ENCODE results near the gene RNF182. TPM values are rescaled to one million over a fixed set of nuclear protein-coding genes. Genes with fewer than 3 reads are reported as not detected.

RNF182 gene
- total RNA-seq, 1 donor: 3.3 TPM

DNA sequence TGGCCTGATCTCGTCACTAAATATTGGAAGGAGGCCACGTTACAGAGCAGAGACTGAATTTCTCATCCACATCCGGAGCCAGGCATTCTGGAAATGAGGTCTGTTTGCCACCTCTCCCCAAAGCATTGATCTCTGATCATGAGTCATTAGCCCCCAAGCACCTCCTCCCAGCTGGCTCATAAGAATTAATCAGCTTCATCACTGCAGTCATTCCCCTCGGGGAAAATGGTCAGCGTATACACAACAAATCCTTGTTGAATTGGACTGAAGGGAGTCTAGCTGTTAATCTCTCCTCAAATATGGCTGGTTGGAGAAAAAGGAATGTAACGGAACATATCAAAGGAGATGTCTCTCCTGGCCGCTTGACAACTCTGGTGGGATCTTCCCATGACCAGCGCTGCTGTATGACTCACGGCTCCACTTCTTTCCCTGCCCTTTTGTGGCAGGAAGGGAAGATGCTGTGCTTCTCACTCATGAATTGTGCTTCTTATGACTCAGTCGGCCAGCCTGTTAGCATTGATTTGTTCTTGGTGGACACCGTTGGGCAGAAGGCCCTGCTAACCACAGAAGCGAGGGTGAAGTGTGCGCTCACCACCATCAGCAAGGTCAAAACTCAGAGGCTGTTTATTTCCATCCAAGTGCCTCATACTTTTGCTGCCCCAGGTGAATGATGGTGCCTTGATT lies 76.7 kb downstream of the RNF182 start:
- H2AFZ ChIP-seq (ENCODE audit: low read length): peak overlapping the region; percentile 38
- H3K27ac ChIP-seq (ENCODE audit: low read depth, low read length): peak overlapping the region; percentile 83
- no peaks in the 10 kb centered on the region for H4K20me1 ChIP-seq (ENCODE audit: insufficient read depth, low read length)
- no peaks in the 10 kb centered on the region for H3K36me3 ChIP-seq (ENCODE audit: insufficient read depth, low read length)
- no peaks in the 10 kb centered on the region for H3K79me2 ChIP-seq (ENCODE audit: insufficient read depth, low read length)
- peaks cover 2% of the 10 kb centered on the region for H3K27me3 ChIP-seq (ENCODE audit: insufficient read depth, low read length)
- TF ChIP-seq, protein P1, sequence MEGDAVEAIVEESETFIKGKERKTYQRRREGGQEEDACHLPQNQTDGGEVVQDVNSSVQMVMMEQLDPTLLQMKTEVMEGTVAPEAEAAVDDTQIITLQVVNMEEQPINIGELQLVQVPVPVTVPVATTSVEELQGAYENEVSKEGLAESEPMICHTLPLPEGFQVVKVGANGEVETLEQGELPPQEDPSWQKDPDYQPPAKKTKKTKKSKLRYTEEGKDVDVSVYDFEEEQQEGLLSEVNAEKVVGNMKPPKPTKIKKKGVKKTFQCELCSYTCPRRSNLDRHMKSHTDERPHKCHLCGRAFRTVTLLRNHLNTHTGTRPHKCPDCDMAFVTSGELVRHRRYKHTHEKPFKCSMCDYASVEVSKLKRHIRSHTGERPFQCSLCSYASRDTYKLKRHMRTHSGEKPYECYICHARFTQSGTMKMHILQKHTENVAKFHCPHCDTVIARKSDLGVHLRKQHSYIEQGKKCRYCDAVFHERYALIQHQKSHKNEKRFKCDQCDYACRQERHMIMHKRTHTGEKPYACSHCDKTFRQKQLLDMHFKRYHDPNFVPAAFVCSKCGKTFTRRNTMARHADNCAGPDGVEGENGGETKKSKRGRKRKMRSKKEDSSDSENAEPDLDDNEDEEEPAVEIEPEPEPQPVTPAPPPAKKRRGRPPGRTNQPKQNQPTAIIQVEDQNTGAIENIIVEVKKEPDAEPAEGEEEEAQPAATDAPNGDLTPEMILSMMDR (IDR thresholded peaks at IDR 0.05; ENCODE audit: extremely low read depth, low read depth, low read length): no peak
- H3K4me3 ChIP-seq (ENCODE audit: insufficient read depth, low read length): peak overlapping the region; percentile 51
- no peaks in the 10 kb centered on the region for H3K9me3 ChIP-seq (ENCODE audit: low read depth, low read length)
- peak; percentile 99 for DNase-seq (ENCODE audit: insufficient read length, low spot score, missing footprints)
- H3K4me2 ChIP-seq (ENCODE audit: insufficient read depth, low read length): peak overlapping the region; percentile 74
- H3K4me1 ChIP-seq (ENCODE audit: insufficient read depth, low read length): peaks cover 17% of the 10 kb centered on the region

DNA sequence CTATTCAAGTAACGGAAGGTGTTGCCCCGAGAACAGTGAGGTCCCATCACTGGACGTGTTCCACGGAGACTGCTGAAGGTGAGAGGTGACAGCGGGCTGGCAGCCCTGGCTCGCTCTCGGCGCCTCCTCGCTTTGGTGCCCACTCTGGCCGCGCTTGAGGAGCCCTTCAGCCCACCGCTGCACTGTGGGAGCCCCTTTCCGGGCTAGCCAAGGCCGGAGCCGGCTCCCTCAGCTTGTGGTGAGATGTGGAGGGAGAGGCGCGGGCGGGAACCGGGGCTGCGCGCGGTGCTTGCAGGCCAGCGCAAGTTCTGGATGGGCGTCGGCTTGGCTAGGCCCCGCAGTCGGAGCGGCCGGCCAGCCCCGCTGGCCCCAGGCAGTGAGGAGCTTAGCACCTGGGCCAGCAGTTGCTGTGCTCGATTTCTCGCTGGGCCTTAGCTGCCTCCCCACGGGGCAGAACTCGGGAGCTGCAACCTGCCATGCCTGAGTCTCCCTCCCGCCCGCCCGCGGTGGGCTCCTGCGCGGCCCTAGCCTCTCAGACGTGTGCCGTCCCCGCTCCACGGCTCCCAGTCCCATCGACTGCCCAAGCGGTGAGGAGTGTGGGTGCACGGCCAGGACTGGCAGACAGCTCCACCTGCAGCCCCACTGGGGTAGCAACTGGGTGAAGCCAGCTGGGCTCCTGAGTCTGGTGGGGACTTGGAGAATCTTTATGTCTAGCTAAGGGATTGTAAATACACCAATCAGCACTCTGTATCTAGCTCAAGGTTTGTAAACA lies 77.6 kb downstream of the RNF182 start:
- peaks cover 4% of the 10 kb centered on the region for H3K27me3 ChIP-seq (ENCODE audit: insufficient read depth, low read length)
- H3K9me3 ChIP-seq (ENCODE audit: low read depth, low read length): no peaks in the 10 kb centered on the region
- no peaks in the 10 kb centered on the region for H3K36me3 ChIP-seq (ENCODE audit: insufficient read depth, low read length)
- H2AFZ ChIP-seq (ENCODE audit: low read length): no peak overlapping the region
- DNase-seq (ENCODE audit: insufficient read length, low spot score, missing footprints): no peak
- peak overlapping the region; percentile 74 for H3K4me2 ChIP-seq (ENCODE audit: insufficient read depth, low read length)
- TF ChIP-seq, protein P1 (IDR thresholded peaks at IDR 0.05; ENCODE audit: extremely low read depth, low read depth, low read length): no peak
- H3K27ac ChIP-seq (ENCODE audit: low read depth, low read length): peak overlapping the region; percentile 83
- H3K4me1 ChIP-seq (ENCODE audit: insufficient read depth, low read length): peaks cover 17% of the 10 kb centered on the region
- H3K79me2 ChIP-seq (ENCODE audit: insufficient read depth, low read length): no peaks in the 10 kb centered on the region
- no peaks in the 10 kb centered on the region for H4K20me1 ChIP-seq (ENCODE audit: insufficient read depth, low read length)
- peak overlapping the region; percentile 3 for H3K4me3 ChIP-seq (ENCODE audit: insufficient read depth, low read length)

DNA sequence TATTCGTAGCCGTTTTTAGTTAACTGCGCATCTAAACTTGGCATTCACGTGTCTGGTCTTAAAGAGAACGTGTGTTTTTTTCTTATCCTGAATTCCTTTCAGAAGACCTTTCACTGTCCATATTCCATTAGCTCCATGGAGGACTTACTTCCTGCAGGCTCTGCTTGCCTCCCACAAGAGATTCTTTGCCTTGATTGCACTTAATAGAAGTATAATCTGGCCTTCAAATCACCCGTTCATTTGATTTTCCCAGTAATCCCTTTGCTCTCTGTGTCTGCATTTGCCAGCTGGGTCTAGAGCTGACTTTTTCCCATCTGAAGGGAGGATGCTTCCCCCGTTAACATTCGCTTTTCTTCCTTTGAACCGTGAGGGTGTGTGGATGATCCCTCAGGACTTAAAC lies 79.5 kb downstream of the RNF182 start:
- peaks cover 17% of the 10 kb centered on the region for H3K4me1 ChIP-seq (ENCODE audit: insufficient read depth, low read length)
- H3K36me3 ChIP-seq (ENCODE audit: insufficient read depth, low read length): no peaks in the 10 kb centered on the region
- no peaks in the 10 kb centered on the region for H3K79me2 ChIP-seq (ENCODE audit: insufficient read depth, low read length)
- DNase-seq (ENCODE audit: insufficient read length, low spot score, missing footprints): no peak
- TF ChIP-seq, protein P1 (IDR thresholded peaks at IDR 0.05; ENCODE audit: extremely low read depth, low read depth, low read length): no peak
- H2AFZ ChIP-seq (ENCODE audit: low read length): no peak overlapping the region
- no peak overlapping the region for H3K27ac ChIP-seq (ENCODE audit: low read depth, low read length)
- no peaks in the 10 kb centered on the region for H4K20me1 ChIP-seq (ENCODE audit: insufficient read depth, low read length)
- H3K4me3 ChIP-seq (ENCODE audit: insufficient read depth, low read length): no peak overlapping the region
- no peaks in the 10 kb centered on the region for H3K9me3 ChIP-seq (ENCODE audit: low read depth, low read length)
- H3K27me3 ChIP-seq (ENCODE audit: insufficient read depth, low read length): peaks cover 9% of the 10 kb centered on the region
- no peak overlapping the region for H3K4me2 ChIP-seq (ENCODE audit: insufficient read depth, low read length)

DNA sequence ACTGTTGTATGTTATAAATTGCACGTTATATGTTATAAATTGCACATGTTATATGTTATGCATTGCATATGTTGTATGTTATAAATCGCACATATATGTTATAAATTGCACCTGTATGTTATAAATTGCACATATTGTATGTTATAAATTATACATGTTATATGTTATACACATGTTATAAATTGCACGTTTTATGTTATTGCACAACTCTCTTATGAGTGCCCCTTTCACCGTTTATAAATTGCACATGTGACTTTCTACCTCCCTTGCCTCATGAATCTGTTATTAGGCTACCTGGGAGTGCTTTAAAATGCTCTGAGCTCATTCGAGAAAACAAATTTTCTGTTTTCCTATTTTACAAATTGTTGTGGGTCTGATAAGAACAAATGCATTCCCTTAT lies 84.1 kb downstream of the RNF182 start:
- H4K20me1 ChIP-seq (ENCODE audit: insufficient read depth, low read length): no peaks in the 10 kb centered on the region
- H3K36me3 ChIP-seq (ENCODE audit: insufficient read depth, low read length): no peaks in the 10 kb centered on the region
- H3K4me3 ChIP-seq (ENCODE audit: insufficient read depth, low read length): no peak overlapping the region
- peaks cover 22% of the 10 kb centered on the region for H3K27me3 ChIP-seq (ENCODE audit: insufficient read depth, low read length)
- no peaks in the 10 kb centered on the region for H3K79me2 ChIP-seq (ENCODE audit: insufficient read depth, low read length)
- H3K4me2 ChIP-seq (ENCODE audit: insufficient read depth, low read length): no peak overlapping the region
- TF ChIP-seq, protein P1 (IDR thresholded peaks at IDR 0.05; ENCODE audit: extremely low read depth, low read depth, low read length): no peak
- H2AFZ ChIP-seq (ENCODE audit: low read length): no peak overlapping the region
- H3K4me1 ChIP-seq (ENCODE audit: insufficient read depth, low read length): no peaks in the 10 kb centered on the region
- H3K9me3 ChIP-seq (ENCODE audit: low read depth, low read length): no peaks in the 10 kb centered on the region
- no peak for DNase-seq (ENCODE audit: insufficient read length, low spot score, missing footprints)
- no peak overlapping the region for H3K27ac ChIP-seq (ENCODE audit: low read depth, low read length)
